HEK293 (cell line): ENCODE data around the gene SMIM1.
"Not testable (repeated sequence)": the region's sequence is repeated elsewhere in the genome, so short reads cannot be mapped to it uniquely, and the experiment has no call there.

Experiments used
- CTCF ChIA-PET: fragments of 350-600 bp; formaldehyde crosslinking; extraction: SDS; loops from one replicate; lab custom pipeline; 2021; ENCODE audit warnings: antibody characterized with exemption; lab: Yijun Ruan, JAX
- POLR2A ChIA-PET: fragments of 300-600 bp; formaldehyde crosslinking; extraction: SDS; loops from one replicate; lab custom pipeline; 2020; ENCODE audit warnings: antibody characterized with exemption, inconsistent platforms; lab: Yijun Ruan, JAX
- H3K27ac ChIP-seq: fragments of 200-500 bp; sonication (Bioruptor generic); 2 replicates; pipeline ENCODE4 v1.5.1; 2014; ENCODE audit warnings: low read depth, low read length, control low read depth, inconsistent platforms; ENCODE audit errors: extremely low read depth
- H3K36me3 ChIP-seq, 2 experiments: fragments of 200-500 bp in 1 of 2; sonication (Bioruptor generic) in 1 of 2; 1 replicate in 1 of 2; 2 replicates in 1 of 2; pipeline ENCODE4 v1.5.1; 2014 to 2017; ENCODE audit warnings: inconsistent platforms in 2 of 2, low read length in 2 of 2; ENCODE audit not compliant: control insufficient read depth in 2 of 2, insufficient read depth in 1 of 2
- H3K4me1 ChIP-seq: fragments of 200-500 bp; sonication (Bioruptor generic); 2 replicates; pipeline ENCODE4 v1.5.1; 2014; ENCODE audit warnings: mild to moderate bottlenecking, low read length, inconsistent platforms; ENCODE audit not compliant: control insufficient read depth, insufficient read depth
- H3K4me3 ChIP-seq: 2 replicates; pipeline ENCODE4 v1.5.1; 2011; ENCODE audit warnings: low read depth, mild to moderate bottlenecking, control low read depth, low read length, moderate library complexity
- H3K9me3 ChIP-seq: fragments of 200-500 bp; sonication (Bioruptor generic); 2 replicates; pipeline ENCODE4 v1.5.1; 2014; ENCODE audit warnings: low read depth, low read length, inconsistent platforms; ENCODE audit not compliant: control insufficient read depth, insufficient read depth
- EGR2 ChIP-seq: fragments of 450-650 bp; formaldehyde crosslinking; IDR thresholded peaks from 2 replicates; pipeline ENCODE4 v1.5.1; 2016; ENCODE audit warnings: low read depth, missing biosample characterization, missing genetic modification characterization
- GLI4 ChIP-seq: fragments of 450-650 bp; formaldehyde crosslinking; IDR thresholded peaks from 2 replicates; pipeline ENCODE4 v1.5.1; 2016; ENCODE audit warnings: missing biosample characterization, missing genetic modification characterization
- HOXA7 ChIP-seq: sonication (generic); formaldehyde crosslinking; IDR thresholded peaks from 2 replicates; pipeline ENCODE4 v1.8.1; 2022; ENCODE audit warnings: missing genetic modification reagents, borderline replicate concordance
- HOXD13 ChIP-seq: sonication (generic); formaldehyde crosslinking; IDR thresholded peaks from 2 replicates; pipeline ENCODE4 v1.8.0; 2022; ENCODE audit warnings: missing genetic modification reagents, borderline replicate concordance
- KLF10 ChIP-seq: fragments of 450-650 bp; IDR thresholded peaks from 2 replicates; pipeline ENCODE4 v1.5.1; 2018; ENCODE audit warnings: missing biosample characterization, mild to moderate bottlenecking, missing genetic modification characterization
- SCRT1 ChIP-seq: fragments of 450-650 bp; formaldehyde crosslinking; IDR thresholded peaks from 2 replicates; pipeline ENCODE4 v1.5.1; 2016; ENCODE audit warnings: missing biosample characterization, missing genetic modification characterization, borderline replicate concordance
- SP2 ChIP-seq: fragments of 450-650 bp; formaldehyde crosslinking; IDR thresholded peaks from 2 replicates; pipeline ENCODE4 v1.5.1; 2016; ENCODE audit warnings: missing biosample characterization, missing genetic modification characterization
- YY1 ChIP-seq: fragments of 450-650 bp; formaldehyde crosslinking; IDR thresholded peaks from 2 replicates; pipeline ENCODE4 v1.5.1; 2018; ENCODE audit warnings: missing biosample characterization, missing genetic modification characterization
- ZBTB21 ChIP-seq: fragments of 450-650 bp; formaldehyde crosslinking; IDR thresholded peaks from 2 replicates; pipeline ENCODE4 v1.5.1; 2017; ENCODE audit warnings: missing biosample characterization, missing genetic modification characterization
- ZBTB8A ChIP-seq: fragments of 450-650 bp; formaldehyde crosslinking; IDR thresholded peaks from 2 replicates; pipeline ENCODE4 v1.5.1; 2016; ENCODE audit warnings: missing biosample characterization, missing genetic modification characterization
- ZEB2 ChIP-seq: fragments of 450-650 bp; formaldehyde crosslinking; IDR thresholded peaks from 2 replicates; pipeline ENCODE4 v1.5.1; 2016; ENCODE audit warnings: missing biosample characterization, missing genetic modification characterization
- ZNF155 ChIP-seq: fragments of 450-650 bp; formaldehyde crosslinking; IDR thresholded peaks from 2 replicates; pipeline ENCODE4 v1.5.1; 2016; ENCODE audit warnings: missing biosample characterization, missing genetic modification characterization
- ZNF174 ChIP-seq: fragments of 450-650 bp; formaldehyde crosslinking; IDR thresholded peaks from 2 replicates; pipeline ENCODE4 v1.5.0; 2017; ENCODE audit warnings: missing biosample characterization, mild to moderate bottlenecking, missing genetic modification characterization
- ZNF184 ChIP-seq: fragments of 450-650 bp; IDR thresholded peaks from 2 replicates; pipeline ENCODE4 v1.5.1; 2018; ENCODE audit warnings: missing biosample characterization, mild to moderate bottlenecking, missing genetic modification characterization
- ZNF2 ChIP-seq: fragments of 450-650 bp; formaldehyde crosslinking; IDR thresholded peaks from 2 replicates; pipeline ENCODE4 v1.5.1; 2016; ENCODE audit warnings: missing biosample characterization, missing genetic modification characterization
- ZNF214 ChIP-seq: fragments of 450-650 bp; formaldehyde crosslinking; IDR thresholded peaks from 2 replicates; pipeline ENCODE4 v1.5.1; 2017; ENCODE audit warnings: missing biosample characterization, mild to moderate bottlenecking, missing genetic modification characterization, borderline replicate concordance
- ZNF274 ChIP-seq, 2 experiments: fragments of 200-500 bp in 1 of 2; fragments of 450-650 bp in 1 of 2; sonication (Bioruptor generic) in 1 of 2; formaldehyde crosslinking in 1 of 2; IDR thresholded peaks; 2 replicates each; pipeline versions ENCODE4 v1.5.1 to v1.6.1; 2014 to 2016; ENCODE audit warnings: borderline replicate concordance in 1 of 2, inconsistent platforms in 1 of 2, low read length in 1 of 2, missing biosample characterization in 1 of 2, missing genetic modification characterization in 1 of 2
- ZNF48 ChIP-seq: fragments of 450-650 bp; formaldehyde crosslinking; IDR thresholded peaks from 2 replicates; pipeline ENCODE4 v1.5.1; 2016; ENCODE audit warnings: missing biosample characterization, missing genetic modification characterization
- ZNF514 ChIP-seq: fragments of 450-650 bp; formaldehyde crosslinking; IDR thresholded peaks from 2 replicates; pipeline ENCODE4 v1.5.1; 2016; ENCODE audit warnings: missing biosample characterization, missing genetic modification characterization
- ZNF561 ChIP-seq: fragments of 450-650 bp; IDR thresholded peaks from 2 replicates; pipeline ENCODE4 v1.5.1; 2018; ENCODE audit warnings: missing biosample characterization, missing genetic modification characterization, borderline replicate concordance
- ZNF701 ChIP-seq: fragments of 450-650 bp; formaldehyde crosslinking; IDR thresholded peaks from 2 replicates; pipeline ENCODE4 v1.5.1; 2016; ENCODE audit warnings: missing biosample characterization, missing genetic modification characterization
- ZNF785 ChIP-seq: fragments of 450-650 bp; formaldehyde crosslinking; IDR thresholded peaks from 2 replicates; pipeline ENCODE4 v1.5.1; 2016; ENCODE audit warnings: missing biosample characterization, missing genetic modification characterization
- ZNF837 ChIP-seq: fragments of 450-650 bp; formaldehyde crosslinking; IDR thresholded peaks from 2 replicates; pipeline ENCODE4 v1.5.1; 2016; ENCODE audit warnings: missing biosample characterization, missing genetic modification characterization
- TF ChIP-seq, protein P1 (sequence below): fragments of 450-650 bp; formaldehyde crosslinking; IDR thresholded peaks from 2 replicates; pipeline ENCODE4 v1.5.1; 2016; ENCODE audit warnings: missing biosample characterization, missing genetic modification characterization
- TF ChIP-seq, protein P2 (sequence below): fragments of 450-650 bp; formaldehyde crosslinking; IDR thresholded peaks from 2 replicates; pipeline ENCODE4 v1.5.1; 2016; ENCODE audit warnings: missing biosample characterization, missing genetic modification characterization
- TF ChIP-seq, protein P3 (sequence below): fragments of 450-650 bp; formaldehyde crosslinking; IDR thresholded peaks from 2 replicates; pipeline ENCODE4 v1.5.1; 2016; ENCODE audit warnings: missing biosample characterization, missing genetic modification characterization

SMIM1 gene

DNA sequence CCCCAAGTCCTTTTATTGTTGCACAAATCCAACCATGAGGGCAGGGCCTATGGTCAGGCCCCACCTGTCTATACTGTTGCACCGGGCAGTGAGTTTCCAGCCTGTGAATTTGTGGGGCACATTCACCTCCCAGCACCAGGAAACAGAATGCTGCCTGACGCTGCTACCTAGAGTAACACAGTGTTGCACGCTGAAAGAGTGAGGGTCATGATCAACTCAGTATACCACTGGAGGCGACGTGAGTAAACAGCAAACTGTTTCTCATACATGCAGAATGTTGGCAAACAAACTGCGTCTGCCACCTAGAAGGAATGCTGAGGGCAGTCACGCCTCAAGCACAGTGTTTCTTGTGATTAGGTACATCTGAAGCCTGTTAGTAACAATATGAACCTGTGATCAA is 37.1 kb downstream of the SMIM1 start (continued):
- TF ChIP-seq GLI4 (tag by site-specific recombination) (no peak), ZNF155 (tag by site-specific recombination) (no peak), ZBTB8A (tag by site-specific recombination) (no peak), YY1 (tag by site-specific recombination) (no peak), SP2 (tag by site-specific recombination) (no peak), ZNF214 (tag by site-specific recombination) (no peak), ZNF701 (no peak), ZNF561 (tag by site-specific recombination) (no peak), ZNF837 (tag by site-specific recombination) (no peak)
- TF ChIP-seq, protein P1, sequence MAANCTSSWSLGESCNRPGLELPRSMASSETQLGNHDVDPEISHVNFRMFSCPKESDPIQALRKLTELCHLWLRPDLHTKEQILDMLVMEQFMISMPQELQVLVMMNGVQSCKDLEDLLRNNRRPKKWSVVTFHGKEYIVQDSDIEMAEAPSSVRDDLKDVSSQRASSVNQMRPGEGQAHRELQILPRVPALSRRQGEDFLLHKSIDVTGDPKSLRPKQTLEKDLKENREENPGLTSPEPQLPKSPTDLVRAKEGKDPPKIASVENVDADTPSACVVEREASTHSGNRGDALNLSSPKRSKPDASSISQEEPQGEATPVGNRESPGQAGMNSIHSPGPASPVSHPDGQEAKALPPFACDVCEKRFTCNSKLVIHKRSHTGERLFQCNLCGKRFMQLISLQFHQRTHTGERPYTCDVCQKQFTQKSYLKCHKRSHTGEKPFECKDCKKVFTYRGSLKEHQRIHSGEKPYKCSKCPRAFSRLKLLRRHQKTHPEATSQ (tag by site-specific recombination) = no peak
- TF ChIP-seq, protein P2, sequence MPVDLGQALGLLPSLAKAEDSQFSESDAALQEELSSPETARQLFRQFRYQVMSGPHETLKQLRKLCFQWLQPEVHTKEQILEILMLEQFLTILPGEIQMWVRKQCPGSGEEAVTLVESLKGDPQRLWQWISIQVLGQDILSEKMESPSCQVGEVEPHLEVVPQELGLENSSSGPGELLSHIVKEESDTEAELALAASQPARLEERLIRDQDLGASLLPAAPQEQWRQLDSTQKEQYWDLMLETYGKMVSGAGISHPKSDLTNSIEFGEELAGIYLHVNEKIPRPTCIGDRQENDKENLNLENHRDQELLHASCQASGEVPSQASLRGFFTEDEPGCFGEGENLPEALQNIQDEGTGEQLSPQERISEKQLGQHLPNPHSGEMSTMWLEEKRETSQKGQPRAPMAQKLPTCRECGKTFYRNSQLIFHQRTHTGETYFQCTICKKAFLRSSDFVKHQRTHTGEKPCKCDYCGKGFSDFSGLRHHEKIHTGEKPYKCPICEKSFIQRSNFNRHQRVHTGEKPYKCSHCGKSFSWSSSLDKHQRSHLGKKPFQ (tag by site-specific recombination) = no peak
- TF ChIP-seq, protein P3, sequence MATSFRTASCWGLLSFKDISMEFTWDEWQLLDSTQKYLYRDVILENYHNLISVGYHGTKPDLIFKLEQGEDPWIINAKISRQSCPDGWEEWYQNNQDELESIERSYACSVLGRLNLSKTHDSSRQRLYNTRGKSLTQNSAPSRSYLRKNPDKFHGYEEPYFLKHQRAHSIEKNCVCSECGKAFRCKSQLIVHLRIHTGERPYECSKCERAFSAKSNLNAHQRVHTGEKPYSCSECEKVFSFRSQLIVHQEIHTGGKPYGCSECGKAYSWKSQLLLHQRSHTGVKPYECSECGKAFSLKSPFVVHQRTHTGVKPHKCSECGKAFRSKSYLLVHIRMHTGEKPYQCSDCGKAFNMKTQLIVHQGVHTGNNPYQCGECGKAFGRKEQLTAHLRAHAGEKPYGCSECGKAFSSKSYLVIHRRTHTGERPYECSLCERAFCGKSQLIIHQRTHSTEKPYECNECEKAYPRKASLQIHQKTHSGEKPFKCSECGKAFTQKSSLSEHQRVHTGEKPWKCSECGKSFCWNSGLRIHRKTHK (tag by site-specific recombination) = no peak

DNA sequence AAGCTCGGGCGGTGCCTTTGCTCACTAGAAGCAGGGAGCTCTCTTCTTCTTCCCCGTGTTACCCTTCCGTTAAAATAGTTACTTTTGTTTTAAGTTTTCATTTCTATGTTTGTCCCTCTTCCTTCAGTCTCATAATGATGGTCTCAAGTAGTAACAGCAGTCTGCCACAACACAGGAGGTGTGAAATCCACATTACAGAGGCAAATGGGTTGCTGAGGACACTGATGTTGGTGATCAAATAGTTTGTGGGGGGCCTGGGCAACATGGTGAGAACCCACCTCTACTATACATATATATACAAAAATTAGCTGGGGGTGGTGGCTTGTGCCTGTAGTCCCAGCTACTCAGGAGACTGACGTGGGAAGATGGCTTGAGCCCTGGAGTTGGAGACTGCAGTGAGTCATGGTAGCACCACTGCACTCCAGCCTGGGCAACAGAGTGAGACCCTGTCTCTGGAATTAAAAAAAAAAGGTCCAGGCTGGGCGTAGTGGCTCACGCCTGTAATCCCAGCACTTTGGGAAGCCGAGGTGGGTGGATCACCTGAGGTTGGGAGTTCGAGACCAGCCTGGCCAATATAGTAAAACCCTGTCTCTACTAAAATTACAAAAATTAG is 37.7 kb downstream of the SMIM1 start:
- CTCF ChIA-PET, H3K4me3 ChIP-seq, H3K27ac ChIP-seq, POLR2A ChIA-PET, H3K4me1 ChIP-seq, H3K9me3 ChIP-seq: not testable (repeated sequence)
- peaks cover 0 to 15% of the 10 kb centered on the region in 2 experiments; a peak in 1 of 3 replicates for H3K36me3 ChIP-seq

DNA sequence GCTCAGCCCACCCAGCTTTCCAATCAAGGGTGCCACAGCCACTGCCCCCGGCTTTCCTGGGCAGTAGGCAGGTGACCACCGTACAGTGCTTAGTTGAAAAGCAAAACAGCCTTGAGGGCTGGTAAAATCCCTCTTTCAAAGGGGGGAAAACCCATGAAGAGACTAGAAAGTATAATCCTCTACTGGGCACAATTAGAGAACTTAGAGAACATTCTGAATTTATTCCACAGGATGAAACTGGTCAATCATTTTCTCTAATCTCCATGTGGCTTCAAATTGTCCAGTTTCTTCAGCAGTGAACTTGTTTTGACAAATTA is 39.0 kb downstream of the SMIM1 start:
- TF ChIP-seq EGR2 (peak; percentile 86), ZNF184 (tag by site-specific recombination) (peak; percentile 46; the same call in 1 of the 2 replicates), HOXD13 (CRISPR knock-in tag) (no peak)
- POLR2A ChIA-PET = no interaction called here
- Histone ChIP-seq H3K4me1 (no peaks in the 10 kb centered on the region; the same call in 1 of the 2 replicates), H3K4me3 (no peak overlapping the region), H3K36me3 (peaks cover 0 to 28% of the 10 kb centered on the region in 2 experiments; a peak in 1 of 3 replicates), H3K27ac (no peak overlapping the region), H3K9me3 (no peaks in the 10 kb centered on the region)
- CTCF ChIA-PET = no interaction called here

DNA sequence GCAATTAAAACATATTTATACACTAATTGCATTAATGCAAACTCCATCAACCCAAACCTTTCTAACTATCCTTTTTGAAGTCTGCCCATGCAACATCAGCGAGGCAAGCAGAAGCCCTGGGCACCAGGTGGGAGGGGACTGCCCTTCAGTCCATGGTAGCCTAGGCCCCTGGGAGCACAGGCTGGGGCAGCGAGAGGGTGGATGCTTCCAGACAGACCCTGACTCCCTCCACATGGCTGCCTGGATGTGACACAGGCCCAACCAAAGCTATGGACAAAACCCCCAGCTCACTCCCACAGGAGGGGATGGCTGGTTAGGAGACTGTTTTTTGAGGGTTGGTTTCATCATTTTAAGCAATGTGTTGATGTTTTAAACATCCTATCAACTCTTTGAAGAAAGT is 41.5 kb downstream of the SMIM1 start:
- peaks cover 0 to 46% of the 10 kb centered on the region in 2 experiments; a peak in 1 of 3 replicates for H3K36me3 ChIP-seq
- H3K9me3 ChIP-seq = no peaks in the 10 kb centered on the region
- H3K4me1 ChIP-seq = no peaks in the 10 kb centered on the region; the same call in 1 of the 2 replicates
- CTCF ChIA-PET = no interaction called here
- POLR2A ChIA-PET = no interaction called here
- no peak overlapping the region for H3K4me3 ChIP-seq
- no peak overlapping the region for H3K27ac ChIP-seq
- TF ChIP-seq ZNF2 (tag by site-specific recombination) = no peak
- no peak for TF ChIP-seq SCRT1
- no peak for TF ChIP-seq KLF10 (tag by site-specific recombination)
- TF ChIP-seq ZEB2 (tag by site-specific recombination) = no peak
- no peak for TF ChIP-seq ZBTB21 (tag by site-specific recombination)
- no peak for TF ChIP-seq ZNF48 (tag by site-specific recombination)
- TF ChIP-seq ZNF514 = no peak
- no peak for TF ChIP-seq ZNF785 (tag by site-specific recombination)
- TF ChIP-seq ZNF174 (tag by site-specific recombination) = no peak
- TF ChIP-seq ZNF274 (IDR thresholded peaks at IDR 0.05; ENCODE audit: low read length) = no peak
- no peak for TF ChIP-seq ZNF274 (tag by site-specific recombination; IDR thresholded peaks at IDR 0.05; ENCODE audit: borderline replicate concordance)
- TF ChIP-seq HOXA7 (CRISPR knock-in tag) = no peak
